Ishikawa (cell line): ENCODE measurements around the gene CADM2.

Experiments
- EGR1 ChIP-seq: IDR thresholded peaks from 2 replicates; pipeline ENCODE4 v1.6.1; 2012
- FOXM1 ChIP-seq: IDR thresholded peaks from 2 replicates; pipeline ENCODE4 v1.6.1; 2012; ENCODE audit warnings: low read depth, borderline replicate concordance
- TF ChIP-seq, protein P1 (sequence below): IDR thresholded peaks from 2 replicates; pipeline ENCODE4 v1.6.1; 2012
- TF ChIP-seq, protein P2 (sequence below): IDR thresholded peaks from 2 replicates; pipeline ENCODE4 v1.6.1; 2012; ENCODE audit warnings: low read depth, mild to moderate bottlenecking

DNA sequence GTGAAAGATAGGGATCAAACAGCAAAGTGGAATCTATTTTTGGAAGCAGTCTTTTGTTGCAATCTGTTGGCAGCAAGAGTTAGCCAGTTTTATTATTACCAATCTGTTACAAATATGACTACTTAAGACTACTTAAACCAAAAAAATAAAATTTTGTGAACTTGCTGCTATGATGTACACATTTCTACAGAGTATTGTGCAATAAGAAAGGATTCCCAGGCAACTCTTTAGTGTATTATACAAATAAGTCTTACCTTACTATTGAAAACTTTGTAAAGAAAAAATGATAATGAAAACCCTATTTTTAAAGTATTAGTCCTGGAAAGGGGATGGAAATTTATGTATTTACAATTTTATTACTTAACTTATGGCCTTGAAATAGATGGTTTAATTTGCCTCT, 44.7 kb downstream of the CADM2 start:
- TF ChIP-seq, protein P1, sequence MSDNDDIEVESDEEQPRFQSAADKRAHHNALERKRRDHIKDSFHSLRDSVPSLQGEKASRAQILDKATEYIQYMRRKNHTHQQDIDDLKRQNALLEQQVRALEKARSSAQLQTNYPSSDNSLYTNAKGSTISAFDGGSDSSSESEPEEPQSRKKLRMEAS: no peak
- TF ChIP-seq, protein P2, sequence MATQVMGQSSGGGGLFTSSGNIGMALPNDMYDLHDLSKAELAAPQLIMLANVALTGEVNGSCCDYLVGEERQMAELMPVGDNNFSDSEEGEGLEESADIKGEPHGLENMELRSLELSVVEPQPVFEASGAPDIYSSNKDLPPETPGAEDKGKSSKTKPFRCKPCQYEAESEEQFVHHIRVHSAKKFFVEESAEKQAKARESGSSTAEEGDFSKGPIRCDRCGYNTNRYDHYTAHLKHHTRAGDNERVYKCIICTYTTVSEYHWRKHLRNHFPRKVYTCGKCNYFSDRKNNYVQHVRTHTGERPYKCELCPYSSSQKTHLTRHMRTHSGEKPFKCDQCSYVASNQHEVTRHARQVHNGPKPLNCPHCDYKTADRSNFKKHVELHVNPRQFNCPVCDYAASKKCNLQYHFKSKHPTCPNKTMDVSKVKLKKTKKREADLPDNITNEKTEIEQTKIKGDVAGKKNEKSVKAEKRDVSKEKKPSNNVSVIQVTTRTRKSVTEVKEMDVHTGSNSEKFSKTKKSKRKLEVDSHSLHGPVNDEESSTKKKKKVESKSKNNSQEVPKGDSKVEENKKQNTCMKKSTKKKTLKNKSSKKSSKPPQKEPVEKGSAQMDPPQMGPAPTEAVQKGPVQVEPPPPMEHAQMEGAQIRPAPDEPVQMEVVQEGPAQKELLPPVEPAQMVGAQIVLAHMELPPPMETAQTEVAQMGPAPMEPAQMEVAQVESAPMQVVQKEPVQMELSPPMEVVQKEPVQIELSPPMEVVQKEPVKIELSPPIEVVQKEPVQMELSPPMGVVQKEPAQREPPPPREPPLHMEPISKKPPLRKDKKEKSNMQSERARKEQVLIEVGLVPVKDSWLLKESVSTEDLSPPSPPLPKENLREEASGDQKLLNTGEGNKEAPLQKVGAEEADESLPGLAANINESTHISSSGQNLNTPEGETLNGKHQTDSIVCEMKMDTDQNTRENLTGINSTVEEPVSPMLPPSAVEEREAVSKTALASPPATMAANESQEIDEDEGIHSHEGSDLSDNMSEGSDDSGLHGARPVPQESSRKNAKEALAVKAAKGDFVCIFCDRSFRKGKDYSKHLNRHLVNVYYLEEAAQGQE: no peak
- no peak for TF ChIP-seq FOXM1
- TF ChIP-seq EGR1: no peak
